GM19455 (cell line): ENCODE measurements around the gene APOBEC3G.
"Not testable (repeated sequence)": the region's sequence is repeated elsewhere in the genome, so short reads cannot be mapped to it uniquely, and the experiment has no call there.

Experiments used
- ATAC-seq: cut with Tn5 transposase; IDR thresholded peaks from one replicate; pipeline ENCODE4 v1.9.1; 2021; ENCODE audit not compliant: unreplicated experiment

Gene APOBEC3G

DNA sequence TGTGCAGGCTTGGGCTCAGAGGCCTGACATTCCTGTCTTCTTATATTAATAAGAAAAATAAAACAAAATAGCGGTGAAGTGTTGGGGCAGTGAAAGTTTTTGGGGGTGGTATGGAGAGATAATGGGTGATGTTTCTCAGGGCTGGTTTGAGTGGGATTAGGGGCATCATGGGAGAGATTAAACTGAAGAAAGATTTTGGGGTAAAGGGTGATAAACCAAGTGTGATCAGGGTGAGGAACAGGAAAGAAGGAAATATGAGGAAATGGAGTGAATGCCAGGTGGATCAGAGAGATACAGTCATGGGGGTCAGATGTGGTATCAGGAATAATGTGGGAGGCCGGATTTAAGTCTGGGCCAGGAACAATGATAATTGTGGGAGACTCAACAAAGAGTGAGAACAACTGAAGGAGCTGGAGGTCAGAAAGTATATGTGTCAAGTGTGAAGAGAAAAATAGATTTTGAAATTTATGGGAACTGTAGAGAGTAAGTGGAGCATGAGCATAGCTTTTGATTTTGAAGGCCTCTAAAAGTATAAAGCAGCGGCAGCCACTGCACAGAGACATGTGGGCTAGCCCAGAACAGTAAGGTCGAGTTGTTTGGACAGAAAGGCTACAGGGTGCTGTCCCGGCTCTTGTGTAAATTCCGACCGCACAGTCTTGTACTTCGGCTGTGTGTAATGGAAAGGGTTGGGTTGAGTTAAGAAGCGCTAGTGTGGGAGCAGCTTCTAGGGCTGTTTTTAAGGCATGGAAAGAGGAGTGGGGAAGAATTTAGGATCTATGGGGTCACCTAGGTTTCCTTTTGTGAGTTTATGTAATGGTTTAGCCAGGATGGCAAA is 10.4 kb upstream of the APOBEC3G start:
- ATAC-seq = not testable (repeated sequence)

GRCh38 chr22:39068033-39068785 is 8.9 kb upstream of the APOBEC3G start:
- no peak for ATAC-seq

DNA sequence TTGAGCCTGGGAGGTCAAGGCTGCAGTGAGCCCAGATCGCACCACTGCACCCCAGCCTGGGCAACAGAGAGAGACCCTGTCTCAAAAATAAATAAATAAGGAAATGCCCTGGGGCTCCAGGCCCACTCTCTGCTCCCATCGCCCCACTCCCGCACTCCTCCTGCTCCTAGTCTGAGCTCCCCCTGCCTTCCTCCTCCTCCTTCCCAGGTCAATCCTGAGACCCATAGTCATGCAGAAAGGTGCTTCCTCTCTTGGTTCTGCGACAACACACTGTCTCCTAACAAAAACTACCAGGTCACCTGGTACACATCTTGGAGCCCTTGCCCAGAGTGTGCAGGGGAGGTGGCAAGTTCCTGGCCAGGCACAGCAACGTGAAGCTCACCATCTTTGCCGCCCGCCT is 6.9 kb upstream of the APOBEC3G start:
- no peak for ATAC-seq

GRCh38 chr22:39072581-39072981 is 4.5 kb upstream of the APOBEC3G start:
- ATAC-seq = not testable (repeated sequence)

DNA sequence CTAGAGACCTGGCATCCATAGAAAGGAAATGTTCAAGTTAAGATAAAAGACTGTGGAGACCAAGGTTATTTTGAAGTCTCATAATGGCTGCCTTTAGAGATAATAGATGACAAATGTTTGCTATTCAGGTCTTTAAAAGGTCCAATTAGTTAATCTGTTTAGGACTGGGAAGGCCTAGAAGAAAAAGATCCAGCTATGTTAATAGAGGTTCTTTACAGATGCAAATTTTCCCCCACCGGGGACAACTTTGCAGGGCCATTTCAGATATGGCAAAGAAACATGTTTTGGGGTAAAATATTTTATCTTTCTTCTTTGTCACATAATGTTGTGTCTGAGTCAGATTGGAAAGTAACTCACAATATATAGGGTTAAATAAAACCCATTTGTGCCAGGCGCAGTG is 3.1 kb upstream of the APOBEC3G start:
- no peak for ATAC-seq

GRCh38 chr22:39076155-39077025 is 685 bp upstream of the APOBEC3G start:
- ATAC-seq = not testable (repeated sequence)

DNA sequence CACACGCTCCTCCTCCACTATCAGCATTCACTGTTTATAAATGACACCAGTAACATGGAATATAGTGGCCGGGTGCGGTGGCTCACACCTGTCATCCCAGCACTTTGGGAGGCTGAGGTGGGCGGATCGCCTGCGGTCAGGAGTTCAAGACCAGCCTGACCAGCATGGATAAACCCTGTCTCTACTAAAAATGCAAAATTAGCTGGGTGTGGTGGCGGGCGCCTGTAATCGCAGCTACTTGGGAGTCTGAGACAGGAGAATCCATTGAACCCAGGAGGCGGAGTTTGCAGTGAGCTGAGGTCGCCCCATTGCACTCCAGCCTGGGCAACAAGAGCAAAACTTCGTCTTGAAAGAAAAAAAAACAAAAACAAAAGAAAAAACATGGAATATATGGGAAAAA is 837 bp downstream of the APOBEC3G start:
- not testable (repeated sequence) for ATAC-seq

- ATAC-seq = no peak
Measured at GRCh38 chr22:39078329-39078728, 1.3 kb downstream of the APOBEC3G start.

DNA sequence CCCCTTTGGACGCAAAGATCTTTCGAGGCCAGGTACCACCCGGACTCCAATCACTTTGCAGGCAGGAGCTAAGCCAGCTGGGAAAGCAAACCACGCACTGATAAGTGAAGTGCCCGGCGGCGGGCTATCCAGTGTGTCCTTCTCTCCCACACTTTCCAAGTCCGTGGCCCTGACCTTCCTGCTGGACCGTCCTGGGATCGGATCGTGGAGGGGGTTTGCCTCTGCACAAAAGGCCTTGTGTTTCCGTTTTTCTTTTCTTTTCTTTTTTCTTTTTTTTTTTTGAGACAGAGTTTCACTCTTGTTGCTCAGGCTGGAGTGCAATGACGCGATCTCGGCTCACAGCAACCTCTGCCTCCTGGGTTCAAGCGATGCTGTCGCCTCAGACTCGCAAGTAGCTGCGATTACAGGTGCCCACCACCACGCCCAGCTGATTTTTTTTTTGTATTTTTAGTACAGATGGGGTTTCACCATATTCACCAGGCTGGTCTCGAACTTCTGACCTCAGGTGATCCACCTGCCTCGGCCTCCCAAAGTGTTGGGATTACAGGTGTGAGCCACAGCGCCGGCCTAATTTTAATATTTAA is 2.1 kb downstream of the APOBEC3G start:
- not testable (repeated sequence) for ATAC-seq

DNA sequence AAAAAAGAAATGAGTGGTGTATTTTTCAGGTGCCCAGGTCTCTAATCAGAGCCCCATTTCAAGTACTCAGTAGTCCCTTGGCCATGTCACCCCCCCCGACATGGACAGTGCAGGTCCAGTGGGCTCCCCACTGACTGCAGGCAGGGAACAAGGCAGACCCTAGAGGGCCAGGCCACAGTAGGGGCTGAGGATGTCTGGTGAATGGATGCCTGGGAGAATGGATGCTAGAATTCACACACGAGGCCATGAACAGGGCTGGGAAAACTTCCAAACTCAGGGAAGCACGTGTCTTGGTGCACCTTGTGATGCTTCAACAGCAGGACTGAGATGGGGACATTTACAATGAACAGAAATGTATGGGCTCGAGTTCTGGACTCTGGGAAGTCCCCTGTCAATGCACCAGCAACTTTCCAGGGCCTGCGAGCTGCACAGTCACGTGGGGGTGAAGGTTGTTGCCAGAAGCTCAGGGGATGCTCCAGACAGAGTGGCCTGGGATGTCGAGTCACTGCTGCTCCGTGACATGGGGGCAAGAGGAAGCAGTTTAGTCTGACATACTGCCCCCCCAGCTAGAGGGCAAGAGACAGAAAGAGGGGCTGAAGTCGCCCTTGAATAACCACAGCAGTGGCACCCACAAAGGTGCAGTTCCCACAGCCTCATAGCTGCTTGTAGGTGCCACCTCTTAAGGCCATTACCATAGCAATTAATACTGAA is 3.1 kb downstream of the APOBEC3G start:
- no peak for ATAC-seq

- ATAC-seq = no peak
Measured at GRCh38 chr22:39081016-39081415, 3.9 kb downstream of the APOBEC3G start.

- ATAC-seq = no peak
Measured at GRCh38 chr22:39081598-39081997, 4.5 kb downstream of the APOBEC3G start.

DNA sequence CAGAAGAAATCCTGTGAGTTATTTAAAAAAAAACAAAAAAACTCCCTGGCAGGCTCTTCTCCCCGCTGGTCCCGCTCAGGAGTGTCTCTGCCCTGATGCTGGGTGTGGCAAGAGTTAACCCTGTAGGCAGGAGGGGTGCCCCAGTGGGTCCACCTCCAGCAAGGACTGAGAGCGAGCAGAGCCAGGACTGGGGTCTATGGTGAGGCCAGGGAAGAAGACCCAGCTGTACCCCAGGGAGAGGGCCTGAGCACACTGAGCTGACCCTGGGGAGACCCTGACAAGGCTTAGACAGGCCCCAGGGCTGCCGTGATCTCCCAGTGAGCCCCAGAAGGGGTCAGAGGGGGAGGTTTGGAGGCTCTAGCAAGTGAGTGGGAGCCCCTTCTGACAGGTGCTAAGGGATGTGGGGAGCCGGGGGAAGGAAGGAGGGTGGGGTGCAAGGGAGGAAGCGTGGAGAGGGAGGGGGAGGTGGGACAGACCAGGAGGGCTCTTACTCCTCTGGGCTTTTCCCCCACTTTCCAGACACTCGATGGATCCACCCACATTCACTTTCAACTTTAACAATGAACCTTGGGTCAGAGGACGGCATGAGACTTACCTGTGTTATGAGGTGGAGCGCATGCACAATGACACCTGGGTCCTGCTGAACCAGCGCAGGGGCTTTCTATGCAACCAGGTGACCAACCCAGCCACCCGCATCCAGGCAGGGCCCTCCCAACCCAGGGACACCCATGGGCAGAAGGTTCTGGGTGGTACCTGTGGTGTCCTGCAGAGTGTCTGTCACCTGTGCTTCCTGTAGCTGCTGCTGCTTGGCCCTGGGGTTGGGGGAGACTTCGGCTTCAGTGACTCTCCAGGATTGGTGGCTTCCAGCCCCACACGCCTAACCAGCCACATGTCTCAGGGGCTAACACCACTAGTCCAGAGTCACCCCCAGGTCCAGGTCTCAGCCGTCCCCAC is 6.4 kb downstream of the APOBEC3G start:
- ATAC-seq = no peak

- no peak for ATAC-seq
Measured at GRCh38 chr22:39084666-39085065, 7.6 kb downstream of the APOBEC3G start.

GRCh38 chr22:39087098-39087497 is 10.0 kb downstream of the APOBEC3G start:
- no peak for ATAC-seq

DNA sequence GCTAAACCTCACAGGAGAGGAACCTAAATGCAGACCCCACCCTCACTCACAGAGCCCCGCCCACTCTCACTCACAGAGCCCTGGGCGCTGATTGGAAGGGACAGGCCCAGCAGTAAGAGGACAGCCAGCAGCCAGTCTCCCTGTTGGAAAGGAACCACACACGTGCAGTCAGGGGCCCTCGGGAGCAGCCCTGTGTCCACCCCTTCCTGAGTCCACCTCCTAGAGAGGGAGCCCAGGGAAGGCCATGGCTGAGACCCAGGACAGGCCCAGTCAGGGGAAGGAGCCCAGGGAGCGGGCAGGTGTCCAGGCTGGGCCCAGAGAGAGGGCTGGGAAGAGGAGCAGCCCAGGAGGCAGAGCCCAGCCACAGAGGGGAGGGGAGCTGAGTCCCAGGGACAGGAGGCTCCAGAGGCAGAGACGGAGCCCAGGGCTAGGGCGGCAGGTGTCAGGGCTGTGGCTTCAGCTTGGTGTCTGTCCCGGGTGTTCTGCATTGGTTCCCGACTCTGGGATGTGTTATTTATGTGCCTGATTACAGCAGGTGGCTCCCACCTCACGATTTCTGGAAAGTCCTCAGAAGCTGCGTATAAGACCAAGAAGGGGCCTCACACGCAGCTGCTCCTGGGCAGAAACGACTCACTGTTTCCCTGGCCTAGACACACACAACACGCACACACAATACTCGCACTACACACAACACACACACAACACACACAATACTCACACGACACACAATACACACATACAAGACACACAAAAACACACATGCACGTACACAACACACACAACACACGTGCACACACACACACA is 11.0 kb downstream of the APOBEC3G start:
- ATAC-seq = no peak

GRCh38 chr22:39088685-39089032 is 11.6 kb downstream of the APOBEC3G start:
- no peak for ATAC-seq

- no peak for ATAC-seq
Measured at GRCh38 chr22:39089928-39090327, 12.9 kb downstream of the APOBEC3G start.
